GM13977 (cell line): ENCODE data around the gene CHST11.

ENCODE experiments used
- DNase-seq: peaks from one replicate; pipeline ENCODE4 v3.0.0; 2012; ENCODE audit warnings: low spot score
- CTCF ChIP-seq: IDR thresholded peaks from 2 replicates; pipeline ENCODE4 v1.5.1; 2012; ENCODE audit warnings: mild to moderate bottlenecking, control low read depth; ENCODE audit not compliant: insufficient read depth; ENCODE audit errors: extremely low read depth, missing control alignments
- in situ Hi-C: fragments of 300-500 bp; cut with MboI; formaldehyde crosslinking; loops from one replicate; pipeline ENCODE4 v1.12.0; 2022; ENCODE audit warnings: low sequenced_read_pairs, low pct_unique_long_range_greater_than_20kb, mixed read lengths, inconsistent platforms; ENCODE audit not compliant: unreplicated experiment

Gene CHST11

DNA sequence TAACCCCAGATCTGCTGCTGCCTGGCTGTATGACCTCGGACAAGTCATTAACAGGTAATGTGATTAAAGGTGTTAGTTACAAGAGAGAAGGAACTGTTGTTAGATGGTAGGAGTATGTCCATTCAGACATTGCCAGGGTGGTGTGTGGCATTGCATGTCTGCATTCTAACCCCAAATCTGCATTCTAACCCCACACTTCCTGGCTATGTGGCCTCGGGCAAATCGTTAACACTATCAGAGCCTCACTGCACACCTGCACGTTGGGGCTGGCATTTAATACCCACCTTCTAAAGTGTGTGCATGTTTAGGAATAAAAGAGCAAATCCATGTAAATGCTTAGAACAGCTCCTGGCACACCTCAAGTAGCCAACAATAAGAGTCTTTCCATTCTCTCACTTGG is 46.4 kb downstream of the CHST11 start:
- DNase-seq, result no peak
- no peak for TF ChIP-seq CTCF
- in situ Hi-C loops, result no loop called here

DNA sequence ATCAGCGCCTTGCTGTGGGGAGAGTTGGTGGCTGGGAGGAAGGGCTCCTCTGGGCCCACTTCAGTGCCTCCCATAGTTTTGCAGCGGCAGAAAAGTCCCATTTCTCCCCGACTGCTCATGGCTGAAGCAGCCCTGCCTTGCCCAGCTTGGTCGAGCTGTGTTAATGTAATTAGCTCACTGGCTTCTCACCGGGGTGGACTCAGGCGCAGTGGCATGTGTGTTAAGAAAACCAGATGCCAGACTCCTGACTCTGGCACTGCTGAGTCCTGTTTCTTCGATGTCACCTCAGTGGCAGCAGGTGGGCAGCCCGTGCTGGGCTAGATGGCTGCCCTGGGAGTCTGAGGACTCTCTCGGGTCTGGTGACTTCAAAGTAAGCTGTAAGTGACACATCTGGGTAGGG is 47.4 kb downstream of the CHST11 start:
- TF ChIP-seq CTCF, result no peak
- in situ Hi-C loops, result no loop called here
- DNase-seq, result no peak

GRCh38 chr12:104505095-104505818 is 48.5 kb downstream of the CHST11 start:
- no peak for TF ChIP-seq CTCF
- in situ Hi-C loops, result no loop called here
- DNase-seq, result peak; percentile 78

GRCh38 chr12:104506676-104507401 is 50.1 kb downstream of the CHST11 start:
- in situ Hi-C loops, result no loop called here
- no peak for TF ChIP-seq CTCF
- DNase-seq, result no peak

GRCh38 chr12:104507672-104508071 is 50.9 kb downstream of the CHST11 start:
- no peak for DNase-seq
- in situ Hi-C loops, result no loop called here
- TF ChIP-seq CTCF, result no peak

- DNase-seq, result no peak
- in situ Hi-C loops, result no loop called here
- no peak for TF ChIP-seq CTCF
These were observed 52.2 kb downstream of the CHST11 start for GRCh38 chr12:104508752-104509446.
